C4-2B (cell line): ENCODE results near the gene MAGEA11.
"Not testable (repeated sequence)": the region's sequence is repeated elsewhere in the genome, so short reads cannot be mapped to it uniquely, and the experiment has no call there.

Source experiments
- H3K27ac ChIP-seq: fragments of 450-650 bp; 2 replicates; pipeline ENCODE4 v1.5.1; 2017
- ZFX ChIP-seq: fragments of 450-650 bp; IDR thresholded peaks from 2 replicates; pipeline ENCODE4 v1.6.1; 2017
- TF ChIP-seq, protein P1 (sequence below): fragments of 450-650 bp; conservative IDR thresholded peaks from 2 replicates; pipeline ENCODE4 v1.5.1; 2017; ENCODE audit warnings: mild to moderate bottlenecking

The MAGEA11 gene

DNA sequence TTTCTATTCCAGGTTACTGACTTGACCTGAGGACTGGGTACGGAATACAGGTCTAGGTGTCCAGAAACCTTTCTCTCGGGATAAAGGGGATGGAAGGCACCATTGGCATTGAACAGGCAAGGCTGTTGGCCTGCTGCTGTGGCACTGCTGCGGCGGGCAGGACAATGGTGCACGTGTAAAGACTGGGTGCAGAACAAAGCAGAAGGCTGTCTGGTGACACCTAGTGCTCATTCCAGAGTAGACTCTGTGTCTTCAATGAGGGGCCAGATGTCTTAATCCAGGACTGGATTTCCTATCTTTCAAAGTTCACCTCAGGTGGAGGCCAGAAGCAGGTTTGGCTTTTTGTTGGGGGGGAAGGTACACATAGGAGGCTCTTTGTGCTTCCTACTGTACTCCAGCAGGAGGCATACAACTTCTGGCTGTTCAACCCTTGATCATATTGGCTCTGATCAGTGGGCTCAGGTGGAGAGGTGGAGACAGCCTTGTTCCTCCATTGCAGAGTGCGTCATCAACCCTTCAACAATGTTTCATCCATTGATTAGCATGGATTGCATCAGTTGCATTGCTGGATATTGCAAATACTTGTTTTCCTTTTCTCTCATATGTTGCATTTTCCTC, 34.6 kb downstream of the MAGEA11 start:
- H3K27ac ChIP-seq = not testable (repeated sequence)

DNA sequence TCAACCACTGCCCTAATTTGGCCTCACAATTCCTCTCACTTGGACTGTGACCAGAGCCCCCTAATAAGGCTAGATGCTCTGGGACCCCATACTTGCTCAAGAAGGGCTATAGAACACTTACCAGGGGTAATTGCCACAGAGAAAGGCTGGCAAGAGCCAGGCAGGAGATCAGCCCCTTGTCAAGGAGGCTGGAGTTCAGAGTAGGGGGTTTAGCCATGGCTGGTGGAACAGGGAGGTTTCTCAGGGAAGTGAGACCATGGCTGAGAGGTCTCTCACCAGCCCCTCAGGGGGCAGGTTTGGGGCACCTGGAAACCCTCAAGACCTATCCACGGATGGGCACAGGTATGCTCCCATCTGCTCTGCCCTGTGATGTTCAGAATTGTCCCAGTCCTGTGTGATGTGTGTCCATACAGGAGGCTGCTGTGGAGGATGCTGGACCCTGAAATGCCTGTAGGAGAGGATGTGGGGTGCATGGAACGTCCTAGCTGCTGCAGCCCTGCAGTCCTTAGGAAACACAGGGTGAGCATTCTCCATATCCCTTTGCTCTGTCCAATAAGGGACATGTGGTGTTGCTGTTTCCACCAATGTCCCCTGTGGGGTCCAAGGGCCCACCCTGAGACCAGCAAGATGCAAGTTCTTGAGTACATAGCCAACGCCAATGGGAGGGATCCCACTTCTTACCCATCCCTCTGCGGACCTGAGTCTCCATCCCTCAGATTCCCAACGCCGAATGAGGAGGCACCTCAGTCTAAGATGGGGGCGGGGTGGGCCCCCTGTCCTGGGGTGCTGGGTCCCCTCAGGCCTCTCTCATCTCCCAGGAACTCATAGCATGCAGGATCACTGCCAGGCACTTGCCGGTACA, 45.6 kb downstream of the MAGEA11 start:
- TF ChIP-seq, protein P1, sequence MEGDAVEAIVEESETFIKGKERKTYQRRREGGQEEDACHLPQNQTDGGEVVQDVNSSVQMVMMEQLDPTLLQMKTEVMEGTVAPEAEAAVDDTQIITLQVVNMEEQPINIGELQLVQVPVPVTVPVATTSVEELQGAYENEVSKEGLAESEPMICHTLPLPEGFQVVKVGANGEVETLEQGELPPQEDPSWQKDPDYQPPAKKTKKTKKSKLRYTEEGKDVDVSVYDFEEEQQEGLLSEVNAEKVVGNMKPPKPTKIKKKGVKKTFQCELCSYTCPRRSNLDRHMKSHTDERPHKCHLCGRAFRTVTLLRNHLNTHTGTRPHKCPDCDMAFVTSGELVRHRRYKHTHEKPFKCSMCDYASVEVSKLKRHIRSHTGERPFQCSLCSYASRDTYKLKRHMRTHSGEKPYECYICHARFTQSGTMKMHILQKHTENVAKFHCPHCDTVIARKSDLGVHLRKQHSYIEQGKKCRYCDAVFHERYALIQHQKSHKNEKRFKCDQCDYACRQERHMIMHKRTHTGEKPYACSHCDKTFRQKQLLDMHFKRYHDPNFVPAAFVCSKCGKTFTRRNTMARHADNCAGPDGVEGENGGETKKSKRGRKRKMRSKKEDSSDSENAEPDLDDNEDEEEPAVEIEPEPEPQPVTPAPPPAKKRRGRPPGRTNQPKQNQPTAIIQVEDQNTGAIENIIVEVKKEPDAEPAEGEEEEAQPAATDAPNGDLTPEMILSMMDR = no peak
- no peak for TF ChIP-seq ZFX
- H3K27ac ChIP-seq = no peak overlapping the region

GRCh38 chrX:149758068-149758714, 46.3 kb downstream of the MAGEA11 start:
- no peak for TF ChIP-seq ZFX
- TF ChIP-seq, protein P1 = no peak
- no peak overlapping the region for H3K27ac ChIP-seq

- H3K27ac ChIP-seq = not testable (repeated sequence)
Measured at GRCh38 chrX:149758715-149759078, 46.8 kb downstream of the MAGEA11 start.

DNA sequence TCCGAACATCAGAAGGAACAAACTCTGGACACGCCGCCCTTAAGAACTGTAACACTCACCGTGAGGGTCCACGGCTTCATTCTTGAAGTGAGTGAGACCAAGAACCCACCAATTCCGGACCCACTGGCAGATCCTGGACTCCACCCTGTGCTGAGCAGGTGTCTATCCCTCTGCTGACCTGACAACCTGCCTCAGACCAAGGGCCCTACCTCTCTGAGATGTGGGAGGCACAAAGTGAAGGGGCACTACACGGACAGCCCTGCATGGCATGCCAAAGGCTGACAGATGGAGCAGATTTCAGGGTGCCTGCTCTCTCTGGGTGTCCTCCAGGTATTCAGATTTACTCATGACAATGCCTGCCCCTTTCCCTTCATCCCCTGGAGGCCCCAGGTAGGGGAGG, 48.0 kb downstream of the MAGEA11 start:
- H3K27ac ChIP-seq = no peak overlapping the region
- no peak for TF ChIP-seq ZFX
- TF ChIP-seq, protein P1 = no peak

GRCh38 chrX:149760965-149761364, 49.1 kb downstream of the MAGEA11 start:
- H3K27ac ChIP-seq = no peak overlapping the region
- no peak for TF ChIP-seq ZFX
- TF ChIP-seq, protein P1 = no peak

DNA sequence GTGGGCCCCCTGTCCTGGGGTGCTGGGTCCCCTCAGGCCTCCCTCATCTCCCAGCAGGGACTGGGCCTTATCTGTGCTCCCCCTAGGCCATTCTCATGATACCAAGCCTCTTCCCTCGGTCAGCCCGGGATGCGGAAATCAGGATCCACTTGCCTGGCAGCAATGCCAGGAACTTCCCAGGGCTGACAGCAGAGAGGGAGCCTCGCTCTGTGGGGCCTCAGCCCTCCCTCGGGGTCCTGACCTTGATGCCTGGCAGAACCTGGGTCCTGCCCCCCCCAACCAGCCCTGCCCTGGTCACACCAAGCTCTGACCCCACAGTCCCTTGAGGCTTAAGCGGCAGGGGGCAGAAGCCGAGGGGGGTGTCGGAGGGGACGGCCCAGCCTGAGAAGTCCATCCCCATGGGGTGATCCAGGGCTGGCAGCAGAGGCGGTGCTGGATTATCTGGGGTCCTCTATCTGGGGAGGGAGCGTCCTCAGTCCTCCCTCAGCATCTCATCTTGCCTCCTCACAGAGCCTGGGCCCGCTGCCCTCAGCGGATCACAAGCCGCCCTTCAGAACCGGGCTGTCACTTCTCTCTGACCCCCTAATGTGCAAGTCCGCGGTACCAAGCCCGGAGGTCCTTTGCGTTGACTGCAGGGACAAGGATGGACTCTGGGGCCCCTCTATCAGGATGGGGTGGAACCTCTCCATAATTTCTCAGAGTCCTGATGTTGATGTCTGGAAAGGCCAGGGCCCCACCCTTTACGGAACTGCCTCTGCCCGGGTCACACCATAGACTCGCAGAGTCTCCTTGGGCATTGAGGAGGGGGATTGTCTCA, 50.2 kb downstream of the MAGEA11 start:
- H3K27ac ChIP-seq = not testable (repeated sequence)

GRCh38 chrX:149762696-149763614, 51.1 kb downstream of the MAGEA11 start:
- TF ChIP-seq, protein P1 = no peak
- TF ChIP-seq ZFX = no peak
- no peak overlapping the region for H3K27ac ChIP-seq
